ENCODE results near the gene GTF2F2.
A peak's percentile ranks its signal among the peaks of the same experiment; 100 is the strongest.
"Not testable (repeated sequence)": the region's sequence is repeated elsewhere in the genome, so short reads cannot be mapped to it uniquely, and the experiment has no call there.

The GTF2F2 gene

DNA sequence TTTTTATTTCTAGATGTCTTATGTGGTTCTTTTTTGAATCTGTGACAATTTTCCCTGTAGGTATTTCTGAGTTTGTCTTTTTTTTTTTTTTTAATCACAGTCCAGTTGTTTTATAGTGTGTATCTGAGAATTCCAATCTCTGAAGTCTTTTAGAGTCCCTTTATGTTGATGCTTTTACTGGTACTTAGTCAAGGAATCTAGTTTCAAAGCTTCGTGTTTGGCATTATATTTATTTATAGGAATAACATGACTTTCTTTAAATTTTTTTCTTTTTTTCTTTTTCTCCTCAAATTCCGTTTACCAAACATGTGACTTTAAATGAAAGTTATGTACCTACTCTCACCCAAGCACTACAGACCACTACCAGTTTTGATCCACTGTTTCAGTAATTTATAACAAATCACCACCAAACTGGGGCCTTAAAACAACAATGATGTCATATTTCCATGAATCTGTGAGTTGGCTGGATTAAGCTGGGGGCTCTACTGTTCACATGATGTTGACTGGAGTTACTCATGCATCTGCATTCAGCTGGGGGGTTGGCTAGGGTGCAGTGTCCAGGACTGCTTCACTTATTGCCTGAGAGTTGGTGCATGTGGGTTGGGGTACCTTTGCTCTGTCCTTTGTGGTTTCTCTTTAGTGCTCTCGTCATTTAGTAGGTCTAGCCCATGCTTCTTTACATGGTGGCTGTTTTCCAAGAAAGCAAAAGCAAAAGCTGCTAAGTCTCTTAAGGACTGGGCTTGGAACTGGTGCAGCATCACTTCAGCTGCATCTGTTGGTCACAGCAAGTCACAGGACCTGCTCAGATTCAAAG lies 58.2 kb downstream of the GTF2F2 start:
- DNase-seq = no peak

- DNase-seq = no peak
These were observed 59.1 kb downstream of the GTF2F2 start for GRCh38 chr13:45179428-45179827.

- DNase-seq = no peak
These were observed 60.0 kb downstream of the GTF2F2 start for GRCh38 chr13:45180303-45180702.

DNA sequence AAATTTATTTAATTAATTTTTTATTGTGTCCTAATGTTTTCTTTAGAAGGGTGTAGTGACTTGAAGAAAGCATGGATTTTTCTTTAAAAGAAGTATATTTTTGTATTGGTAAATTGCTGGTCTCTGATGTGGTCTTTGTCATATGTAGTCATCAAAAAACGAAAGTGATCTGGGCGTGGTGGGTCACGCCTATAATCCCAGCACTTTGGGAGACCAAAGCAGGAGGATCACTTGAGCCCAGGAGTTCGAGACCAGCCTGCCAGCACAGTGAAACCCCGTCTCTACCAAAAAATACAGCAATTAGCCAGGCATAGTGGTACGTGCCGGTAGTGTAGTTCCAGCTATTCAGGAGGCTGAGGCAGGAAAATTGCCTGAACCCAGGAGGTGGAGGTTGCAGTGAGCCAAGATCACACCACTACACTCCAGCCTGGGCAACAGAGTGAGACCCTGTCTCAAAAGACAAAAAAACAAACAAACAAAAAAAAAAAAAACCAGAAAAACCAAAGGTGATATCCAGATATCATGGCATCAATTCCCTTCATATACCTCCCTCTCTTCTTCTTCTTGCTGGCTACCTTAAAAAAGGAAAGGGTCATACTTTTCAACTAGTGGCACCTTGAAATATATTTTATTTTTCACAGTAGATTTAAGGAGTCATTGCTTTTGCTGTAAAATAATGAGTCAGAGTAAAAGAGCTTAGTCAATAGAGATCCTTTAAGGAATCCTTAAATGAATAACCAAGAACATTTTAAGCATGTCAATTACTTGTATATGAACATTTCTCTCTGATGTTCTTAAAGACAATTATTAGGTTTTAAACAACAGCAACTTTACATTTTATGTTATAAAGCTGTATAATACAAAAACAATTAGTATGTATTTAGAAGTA lies 60.6 kb downstream of the GTF2F2 start:
- DNase-seq = no peak

DNA sequence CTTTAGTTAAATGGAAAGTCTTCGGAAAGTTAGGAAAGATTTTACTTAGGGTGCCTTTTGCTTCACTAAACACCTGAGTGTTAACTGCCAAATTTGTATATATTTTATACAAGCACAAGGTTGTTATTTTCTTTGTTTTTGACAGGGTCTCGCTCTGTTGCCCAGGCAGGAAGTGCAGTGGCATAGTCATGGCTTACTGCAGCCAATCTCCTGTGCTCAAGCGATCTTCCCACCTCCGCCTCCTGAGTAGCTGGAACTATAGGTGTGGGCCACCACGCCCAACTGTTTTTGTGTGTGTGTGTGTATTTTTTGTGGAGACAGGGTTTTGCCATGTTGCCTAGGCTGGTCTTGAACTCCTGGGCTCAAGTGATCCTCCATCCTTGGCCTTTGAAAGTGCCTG lies 64.4 kb downstream of the GTF2F2 start:
- DNase-seq = no peak

DNA sequence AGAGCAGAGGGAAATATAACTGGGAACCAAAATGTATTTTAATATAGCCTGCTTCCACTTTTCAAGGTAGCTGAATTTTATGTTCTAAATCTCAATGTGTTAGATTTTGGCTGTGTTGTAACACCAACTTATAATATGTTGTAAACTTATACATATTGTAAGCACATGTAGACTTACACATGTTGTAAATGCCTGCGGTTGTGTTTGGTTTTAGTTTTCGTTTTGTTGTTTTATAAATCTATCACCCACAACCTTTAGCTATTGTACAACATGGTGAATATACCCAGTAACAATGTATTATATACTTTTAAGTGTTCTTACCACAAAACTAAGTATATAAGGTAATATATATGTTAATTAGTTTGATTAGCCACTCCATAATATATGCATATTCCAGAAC lies 65.0 kb downstream of the GTF2F2 start:
- DNase-seq = no peak

GRCh38 chr13:45189077-45189476 lies 68.8 kb downstream of the GTF2F2 start:
- DNase-seq = not testable (repeated sequence)

DNA sequence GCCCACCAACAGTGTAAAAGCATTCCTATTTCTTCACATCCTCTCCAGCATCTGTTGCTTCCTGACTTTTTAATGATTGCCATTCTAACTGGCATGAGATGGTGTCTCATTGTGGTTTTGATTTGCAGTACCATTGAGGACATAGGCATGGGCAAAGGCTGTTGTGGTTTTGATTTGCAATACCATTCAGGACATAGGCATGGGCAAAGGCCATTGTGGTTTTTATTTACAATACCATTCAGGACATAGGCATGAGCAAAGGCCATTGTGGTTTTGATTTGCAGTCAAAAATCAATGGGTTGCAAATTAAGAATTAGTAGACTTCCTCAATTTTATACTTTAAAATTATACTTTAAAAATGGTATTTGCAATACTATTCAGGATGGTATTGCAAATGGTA lies 69.2 kb downstream of the GTF2F2 start:
- DNase-seq = not testable (repeated sequence)

GRCh38 chr13:45191874-45192273 lies 71.6 kb downstream of the GTF2F2 start:
- DNase-seq = no peak

DNA sequence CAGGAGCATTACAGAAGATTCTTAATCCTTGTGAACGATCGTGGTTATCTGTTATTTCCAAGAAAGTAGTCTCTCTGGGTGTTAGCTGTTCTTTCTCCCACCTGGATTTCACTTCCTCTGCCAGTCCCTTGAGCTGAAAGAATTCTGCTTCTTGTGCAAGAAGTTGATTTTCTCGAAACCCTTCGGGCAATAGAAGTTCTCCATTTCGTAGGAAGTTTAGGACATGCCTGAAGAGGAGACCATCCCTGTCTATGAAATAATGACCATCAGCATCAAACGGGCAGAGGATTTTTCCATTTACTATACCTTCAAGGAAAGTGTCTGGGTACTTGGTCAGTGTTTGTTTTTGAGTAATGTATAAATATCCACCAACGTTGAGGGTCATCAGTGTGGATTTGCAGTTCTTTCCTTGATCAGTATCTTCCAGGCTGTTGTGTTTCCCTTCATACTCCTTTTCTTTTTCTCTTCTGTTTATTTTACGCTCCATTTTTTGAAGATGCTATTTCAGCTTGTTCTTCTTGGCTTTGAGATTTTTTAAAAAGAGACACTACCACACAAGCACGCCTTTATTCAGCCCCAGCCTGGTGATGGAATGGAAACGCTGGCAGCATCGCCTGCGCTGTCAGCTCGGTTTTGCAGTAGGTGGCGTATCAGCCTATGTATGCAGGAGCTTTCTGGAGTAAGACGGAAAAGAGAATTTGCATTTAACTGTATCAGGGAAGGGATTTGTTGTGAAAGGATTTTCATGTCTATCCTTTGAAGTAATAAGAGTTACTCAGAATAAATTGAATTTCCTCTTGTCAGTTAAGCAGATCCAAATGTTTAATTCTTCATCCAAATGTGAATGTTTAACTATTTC lies 74.0 kb downstream of the GTF2F2 start:
- DNase-seq = peak in 42 of 51 donors; percentile 3 to 90 (median 58)

GRCh38 chr13:45195421-45195820 lies 75.1 kb downstream of the GTF2F2 start:
- peak in 1 of 51 donors; percentile 44 for DNase-seq

DNA sequence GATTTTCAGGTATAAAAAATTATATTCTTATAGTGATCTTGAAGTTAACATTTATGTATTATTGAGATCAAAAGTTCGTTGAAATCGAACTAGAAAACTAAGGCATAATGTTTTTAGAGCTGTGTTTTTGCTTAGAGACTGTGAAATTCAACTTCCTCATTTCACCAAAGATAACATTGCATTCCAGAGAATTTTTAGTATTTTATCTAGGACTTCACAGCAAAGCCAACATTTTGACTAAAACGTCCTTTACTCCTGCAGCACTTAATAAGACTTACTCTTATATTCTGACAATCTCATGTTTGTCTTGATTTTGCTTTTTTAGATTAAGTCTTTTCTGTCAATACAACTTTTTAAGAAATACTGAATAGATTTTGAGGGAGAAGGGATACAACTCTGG lies 75.8 kb downstream of the GTF2F2 start:
- no peak for DNase-seq

- DNase-seq = no peak
These were observed 76.3 kb downstream of the GTF2F2 start for GRCh38 chr13:45196622-45197021.

- no peak for DNase-seq
These were observed 77.7 kb downstream of the GTF2F2 start for GRCh38 chr13:45198041-45198440.

GRCh38 chr13:45198924-45199323 lies 78.6 kb downstream of the GTF2F2 start:
- no peak for DNase-seq

- DNase-seq = no peak
These were observed 79.4 kb downstream of the GTF2F2 start for GRCh38 chr13:45199711-45200110.

- DNase-seq = no peak
These were observed 80.5 kb downstream of the GTF2F2 start, which contains the start of gene KCTD4 for GRCh38 chr13:45200701-45201232. KCTD4 (minus strand) TSS chr13:45201045; CDS start chr13:45194567, 6,478 bp downstream.

DNA sequence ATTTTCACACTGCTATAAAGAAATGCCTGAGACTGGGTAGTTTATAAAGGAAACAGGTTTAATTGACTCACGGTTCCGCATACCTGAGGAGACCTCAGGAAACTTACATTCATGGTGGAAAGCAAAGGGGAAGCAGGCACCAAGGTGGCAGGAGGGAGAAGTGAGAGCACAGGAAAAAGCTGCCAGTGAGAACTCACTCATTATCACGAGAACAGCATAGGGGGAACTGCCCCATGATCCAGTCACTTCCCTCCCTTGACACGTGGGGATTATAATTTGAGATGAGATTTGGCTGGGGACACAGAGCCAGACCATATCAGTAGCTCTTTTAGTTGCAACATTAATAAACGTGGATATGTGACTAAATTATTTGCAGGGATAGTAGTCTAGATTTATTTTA lies 84.8 kb downstream of the GTF2F2 start:
- no peak for DNase-seq

DNA sequence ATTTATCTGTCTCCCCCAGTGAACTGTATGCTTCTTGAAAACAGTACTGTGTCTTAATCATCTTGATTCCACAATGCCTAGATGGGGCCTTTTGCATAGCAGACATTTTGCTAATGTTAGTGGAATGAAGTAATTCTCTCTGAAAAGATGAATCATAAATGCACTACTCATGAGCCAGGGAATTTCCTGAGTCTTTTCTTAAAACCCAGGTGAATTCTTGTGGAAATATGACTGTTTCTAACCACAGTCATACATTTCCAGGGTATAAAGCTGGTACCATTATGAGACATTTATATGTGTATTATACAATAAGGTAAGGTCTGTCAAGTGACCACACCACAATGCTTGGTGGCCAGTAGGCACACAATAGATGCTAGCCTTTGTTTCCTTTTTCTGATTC lies 86.0 kb downstream of the GTF2F2 start:
- no peak for DNase-seq

DNA sequence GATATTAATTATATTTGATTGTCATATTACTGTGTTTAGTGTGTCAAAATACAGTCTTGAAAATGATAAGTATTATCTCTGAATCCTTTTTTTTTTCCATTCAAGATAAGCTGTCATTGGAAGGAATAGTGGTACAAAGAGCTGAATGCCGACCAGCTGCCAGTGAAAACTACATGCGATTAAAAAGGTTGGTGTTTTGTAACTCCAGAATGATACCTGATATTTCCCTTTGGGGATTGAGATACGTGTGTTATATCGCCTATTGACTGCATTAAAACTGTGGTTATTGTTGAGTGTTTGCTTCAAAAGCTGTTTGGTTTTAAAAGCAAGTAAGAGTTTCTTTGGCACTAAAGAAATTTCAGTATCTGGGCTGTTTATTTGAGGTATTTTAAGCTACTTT lies 87.0 kb downstream of the GTF2F2 start:
- peak in 1 of 51 donors; percentile 39 for DNase-seq

DNA sequence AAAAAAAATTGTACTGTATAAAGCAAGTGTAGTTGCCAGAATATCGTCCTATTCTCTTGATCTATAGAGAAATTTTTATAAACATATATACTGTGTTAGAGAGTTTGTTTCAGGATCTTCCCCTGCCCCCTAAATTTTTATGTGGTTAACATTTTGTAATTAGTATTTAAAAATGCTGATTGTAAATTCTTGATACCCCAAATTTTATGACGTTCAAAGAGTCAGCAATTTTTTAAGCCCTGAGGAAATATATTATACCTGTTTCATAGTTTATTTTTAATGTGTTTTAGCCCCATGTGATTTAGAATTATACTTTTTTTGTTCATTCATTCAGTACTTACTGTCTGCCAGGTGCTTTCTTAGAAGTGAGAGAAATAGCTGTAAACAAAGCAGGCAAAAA lies 87.8 kb downstream of the GTF2F2 start:
- no peak for DNase-seq

Data from hypothalamus (tissue), 51 donors.